ENCODE results near the gene ZNF629.

The ZNF629 gene

DNA sequence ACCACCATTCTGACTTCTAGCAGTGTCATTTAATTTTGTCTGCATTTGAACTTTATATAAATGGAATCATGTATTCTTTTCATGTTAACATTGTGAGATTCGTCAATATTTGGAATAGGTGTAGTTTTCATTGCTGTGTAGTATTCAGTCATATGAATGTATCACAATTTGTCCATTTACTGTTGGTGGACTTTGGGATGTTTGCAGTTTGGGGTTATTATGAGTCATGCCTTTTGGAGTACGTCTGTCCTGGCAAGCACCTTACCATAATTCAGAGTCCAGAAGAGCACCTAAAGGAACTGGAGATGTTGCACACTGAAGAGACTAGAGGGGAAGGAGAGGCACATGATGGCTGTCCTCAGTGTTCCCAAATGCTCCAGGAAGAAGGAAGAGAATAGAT is 41.9 kb downstream of the ZNF629 start:
- DNase-seq (ENCODE audit: low read depth): no peak
- TF ChIP-seq, protein P1, sequence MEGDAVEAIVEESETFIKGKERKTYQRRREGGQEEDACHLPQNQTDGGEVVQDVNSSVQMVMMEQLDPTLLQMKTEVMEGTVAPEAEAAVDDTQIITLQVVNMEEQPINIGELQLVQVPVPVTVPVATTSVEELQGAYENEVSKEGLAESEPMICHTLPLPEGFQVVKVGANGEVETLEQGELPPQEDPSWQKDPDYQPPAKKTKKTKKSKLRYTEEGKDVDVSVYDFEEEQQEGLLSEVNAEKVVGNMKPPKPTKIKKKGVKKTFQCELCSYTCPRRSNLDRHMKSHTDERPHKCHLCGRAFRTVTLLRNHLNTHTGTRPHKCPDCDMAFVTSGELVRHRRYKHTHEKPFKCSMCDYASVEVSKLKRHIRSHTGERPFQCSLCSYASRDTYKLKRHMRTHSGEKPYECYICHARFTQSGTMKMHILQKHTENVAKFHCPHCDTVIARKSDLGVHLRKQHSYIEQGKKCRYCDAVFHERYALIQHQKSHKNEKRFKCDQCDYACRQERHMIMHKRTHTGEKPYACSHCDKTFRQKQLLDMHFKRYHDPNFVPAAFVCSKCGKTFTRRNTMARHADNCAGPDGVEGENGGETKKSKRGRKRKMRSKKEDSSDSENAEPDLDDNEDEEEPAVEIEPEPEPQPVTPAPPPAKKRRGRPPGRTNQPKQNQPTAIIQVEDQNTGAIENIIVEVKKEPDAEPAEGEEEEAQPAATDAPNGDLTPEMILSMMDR (conservative IDR thresholded peaks at IDR 0.05; ENCODE audit: low read length): no peak
- no peak overlapping the region for H3K4me3 ChIP-seq (ENCODE audit: low read length)

DNA sequence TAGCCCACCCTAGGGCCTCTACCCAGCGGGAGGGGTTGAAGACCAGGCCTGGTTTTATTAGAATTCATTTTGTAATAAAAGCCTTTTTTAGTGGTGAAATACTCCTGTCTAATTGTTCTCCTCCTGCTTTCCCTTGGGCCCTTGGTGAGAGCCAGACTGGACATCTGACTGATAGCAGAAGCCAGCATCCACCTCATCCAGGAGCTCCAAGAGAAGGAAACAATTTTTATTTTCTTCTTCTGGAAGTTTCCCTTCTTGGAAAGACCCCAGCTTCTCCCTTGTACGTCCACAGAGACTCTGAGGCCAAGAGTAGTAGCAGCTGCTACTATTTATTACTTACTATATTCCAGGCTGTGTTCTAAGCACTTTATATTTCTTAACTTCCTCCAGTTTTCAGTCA is 42.8 kb downstream of the ZNF629 start:
- TF ChIP-seq, protein P1 (conservative IDR thresholded peaks at IDR 0.05; ENCODE audit: low read length): no peak
- H3K4me3 ChIP-seq (ENCODE audit: low read length): no peak overlapping the region
- DNase-seq (ENCODE audit: low read depth): no peak

DNA sequence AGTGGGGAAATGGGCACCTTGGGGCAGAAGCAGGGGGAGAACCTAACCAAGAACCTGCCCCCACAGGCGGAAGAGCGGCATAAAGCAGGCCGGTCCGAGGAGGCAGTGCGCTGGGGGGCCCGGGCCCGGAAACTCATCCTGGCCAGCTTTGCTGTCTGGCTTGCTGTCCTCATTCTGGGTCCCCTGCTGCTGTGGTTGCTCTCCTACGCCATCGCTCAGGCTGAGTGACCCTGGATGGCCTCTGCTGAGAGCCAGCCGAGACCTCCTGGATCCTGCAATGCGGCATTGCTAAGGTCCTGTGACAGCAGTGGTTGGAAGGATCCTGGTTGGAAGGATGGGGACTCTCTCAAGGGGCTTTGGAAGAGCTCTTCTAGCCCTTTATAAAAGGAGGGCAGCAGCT is 43.3 kb downstream of the ZNF629 start:
- DNase-seq (ENCODE audit: low read depth): no peak
- H3K4me3 ChIP-seq (ENCODE audit: low read length): no peak overlapping the region
- TF ChIP-seq, protein P1 (conservative IDR thresholded peaks at IDR 0.05; ENCODE audit: low read length): no peak

DNA sequence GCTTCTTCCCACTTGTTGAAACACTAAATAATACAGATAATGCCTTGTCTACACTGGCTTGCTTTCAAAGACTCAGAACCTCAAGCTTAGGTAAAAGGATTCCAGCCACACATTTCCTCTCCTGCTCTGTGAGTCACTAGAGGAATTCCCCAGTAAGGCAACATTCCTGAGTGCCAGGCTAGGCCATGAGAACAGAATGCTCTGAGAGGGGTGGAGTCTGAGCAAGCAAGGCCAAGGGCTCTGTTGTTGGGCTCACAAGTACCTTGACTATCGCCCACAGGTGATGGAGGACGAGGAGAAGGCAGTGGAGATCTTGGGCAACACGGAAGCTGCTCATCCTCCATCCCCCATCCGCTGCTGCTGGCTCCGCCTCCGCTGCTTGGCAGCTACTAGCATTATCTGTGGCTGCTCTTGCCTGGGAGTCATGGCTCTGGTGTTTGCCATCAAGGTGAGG is 45.5 kb downstream of the ZNF629 start:
- TF ChIP-seq, protein P1 (conservative IDR thresholded peaks at IDR 0.05; ENCODE audit: low read length): no peak
- peak; percentile 83 for DNase-seq (ENCODE audit: low read depth)
- no peak overlapping the region for H3K4me3 ChIP-seq (ENCODE audit: low read length)

DNA sequence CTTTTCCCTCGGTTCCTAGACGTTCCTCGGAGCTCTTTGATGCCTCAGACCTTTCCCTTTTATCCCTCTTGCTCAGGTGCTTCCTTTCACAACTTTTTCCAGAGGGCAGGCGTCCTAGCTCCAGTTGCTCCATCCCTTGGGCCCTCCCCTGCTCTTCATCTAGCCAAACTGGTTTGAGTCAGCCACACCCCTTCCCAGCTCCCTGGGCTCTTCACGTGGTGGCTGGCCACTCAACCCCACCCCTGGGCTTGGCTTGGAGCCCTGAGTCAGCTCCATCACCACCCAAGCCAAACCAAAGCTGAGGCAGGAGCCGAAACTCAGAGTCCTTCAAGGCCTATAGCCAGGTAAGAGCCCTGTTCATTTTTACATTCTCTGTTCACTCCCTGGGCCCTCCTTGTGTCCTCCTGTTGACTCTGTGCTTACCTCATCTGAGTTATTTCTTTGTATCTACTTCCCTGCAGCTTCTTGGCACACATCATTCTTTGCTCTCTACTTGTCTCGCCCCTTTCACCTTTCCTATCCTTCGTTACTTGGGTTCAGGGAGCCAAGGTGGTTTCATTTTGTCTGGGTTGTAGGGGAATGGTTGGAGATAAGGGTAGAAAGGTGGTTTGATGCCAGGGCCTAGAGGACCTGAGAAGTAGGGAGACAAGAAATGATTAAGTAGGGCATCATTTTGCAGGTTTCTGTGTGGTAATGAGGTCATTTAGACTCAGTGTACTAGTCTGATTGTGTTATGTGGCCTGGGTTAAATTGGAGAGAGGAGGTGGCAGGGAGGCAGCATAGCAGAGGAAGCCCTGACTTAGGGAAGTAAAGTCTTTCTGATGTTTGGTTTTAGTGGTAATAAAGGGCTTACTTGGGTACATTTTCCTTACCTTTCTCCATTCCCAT is 46.4 kb downstream of the ZNF629 start:
- peak; percentile 80 for DNase-seq (ENCODE audit: low read depth)
- TF ChIP-seq, protein P1 (conservative IDR thresholded peaks at IDR 0.05; ENCODE audit: low read length): no peak
- H3K4me3 ChIP-seq (ENCODE audit: low read length): no peak overlapping the region

DNA sequence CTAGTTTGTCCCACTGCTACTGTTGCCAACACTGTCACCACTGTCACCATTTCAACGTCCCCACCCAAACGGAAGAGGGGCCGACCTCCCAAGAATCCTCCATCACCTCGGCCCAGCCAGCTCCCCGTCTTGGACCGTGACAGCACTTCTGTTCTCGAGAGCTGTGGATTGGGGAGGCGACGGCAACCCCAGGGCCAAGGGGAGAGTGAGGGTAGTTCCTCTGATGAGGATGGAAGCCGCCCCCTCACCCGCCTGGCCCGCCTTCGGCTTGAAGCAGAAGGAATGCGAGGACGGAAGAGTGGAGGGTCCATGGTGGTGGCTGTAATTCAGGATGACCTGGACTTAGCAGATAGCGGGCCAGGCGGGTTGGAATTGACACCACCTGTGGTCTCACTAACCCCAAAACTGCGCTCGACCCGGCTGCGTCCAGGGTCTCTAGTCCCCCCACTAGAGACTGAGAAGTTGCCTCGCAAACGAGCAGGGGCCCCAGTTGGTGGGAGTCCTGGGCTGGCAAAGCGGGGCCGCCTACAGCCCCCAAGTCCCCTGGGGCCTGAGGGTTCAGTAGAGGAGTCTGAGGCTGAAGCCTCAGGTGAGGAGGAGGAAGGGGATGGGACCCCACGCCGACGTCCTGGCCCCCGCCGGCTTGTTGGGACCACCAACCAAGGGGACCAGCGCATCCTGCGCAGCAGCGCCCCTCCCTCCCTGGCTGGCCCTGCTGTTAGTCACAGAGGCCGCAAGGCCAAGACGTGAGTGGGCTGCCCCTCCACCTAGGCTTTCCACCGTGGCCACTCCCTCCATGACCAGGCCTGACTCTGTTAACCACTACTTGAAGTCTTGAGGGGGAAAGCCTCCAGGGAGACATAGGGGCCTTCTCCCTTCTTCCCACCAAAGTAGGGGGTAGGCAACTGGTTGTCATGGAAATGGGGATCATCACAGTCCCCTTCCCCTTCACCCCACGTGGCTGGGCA is 47.7 kb downstream of the ZNF629 start:
- TF ChIP-seq, protein P1 (conservative IDR thresholded peaks at IDR 0.05; ENCODE audit: low read length): no peak
- H3K4me3 ChIP-seq (ENCODE audit: low read length): no peak overlapping the region
- DNase-seq (ENCODE audit: low read depth): no peak
